ENCODE data around the gene AUTS2.

The AUTS2 gene

GRCh38 chr7:70421319-70421718 lies 823.0 kb downstream of the AUTS2 start:
- DNase-seq (ENCODE audit: low spot score): no peak

- DNase-seq (ENCODE audit: low spot score): no peak
These were observed 828.1 kb downstream of the AUTS2 start for GRCh38 chr7:70426249-70426880.

- no peak for DNase-seq (ENCODE audit: low spot score)
These were observed 834.3 kb downstream of the AUTS2 start for GRCh38 chr7:70432567-70433001.

- no peak for DNase-seq (ENCODE audit: low spot score)
These were observed 836.1 kb downstream of the AUTS2 start for GRCh38 chr7:70434376-70434775.

- DNase-seq (ENCODE audit: low spot score): no peak
These were observed 836.5 kb downstream of the AUTS2 start for GRCh38 chr7:70434821-70435220.

GRCh38 chr7:70435634-70436033 lies 837.4 kb downstream of the AUTS2 start:
- DNase-seq (ENCODE audit: low spot score): no peak

- DNase-seq (ENCODE audit: low spot score): no peak
These were observed 838.6 kb downstream of the AUTS2 start for GRCh38 chr7:70436790-70437350.

GRCh38 chr7:70439651-70440050 lies 841.4 kb downstream of the AUTS2 start:
- no peak for DNase-seq (ENCODE audit: low spot score)

GRCh38 chr7:70446448-70447143 lies 848.3 kb downstream of the AUTS2 start:
- DNase-seq (ENCODE audit: low spot score): no peak

GRCh38 chr7:70448312-70448906 lies 850.1 kb downstream of the AUTS2 start:
- no peak for DNase-seq (ENCODE audit: low spot score)

GRCh38 chr7:70450731-70451130 lies 852.5 kb downstream of the AUTS2 start:
- no peak for DNase-seq (ENCODE audit: low spot score)

GRCh38 chr7:70455925-70456324 lies 857.6 kb downstream of the AUTS2 start:
- no peak for DNase-seq (ENCODE audit: low spot score)

- no peak for DNase-seq (ENCODE audit: low spot score)
These were observed 858.4 kb downstream of the AUTS2 start for GRCh38 chr7:70456719-70457118.

GRCh38 chr7:70457482-70457881 lies 859.2 kb downstream of the AUTS2 start:
- DNase-seq (ENCODE audit: low spot score): no peak

- DNase-seq (ENCODE audit: low spot score): no peak
These were observed 859.8 kb downstream of the AUTS2 start for GRCh38 chr7:70457883-70458680.

GRCh38 chr7:70458745-70459144 lies 860.5 kb downstream of the AUTS2 start:
- no peak for DNase-seq (ENCODE audit: low spot score)

GRCh38 chr7:70459546-70459945 lies 861.3 kb downstream of the AUTS2 start:
- no peak for DNase-seq (ENCODE audit: low spot score)

- no peak for DNase-seq (ENCODE audit: low spot score)
These were observed 861.8 kb downstream of the AUTS2 start for GRCh38 chr7:70460071-70460470.

- no peak for DNase-seq (ENCODE audit: low spot score)
These were observed 862.3 kb downstream of the AUTS2 start for GRCh38 chr7:70460562-70460961.

- no peak for DNase-seq (ENCODE audit: low spot score)
These were observed 865.2 kb downstream of the AUTS2 start for GRCh38 chr7:70463352-70463938.

GRCh38 chr7:70466725-70467364 lies 868.6 kb downstream of the AUTS2 start:
- no peak for DNase-seq (ENCODE audit: low spot score)
